WI38 (cell line): ENCODE data around the gene MIP.

Experiments
- H3K4me3 ChIP-seq: 2 replicates; pipeline ENCODE4 v1.5.1; 2011; ENCODE audit warnings: low read depth, mild to moderate bottlenecking, control low read depth, low read length
- CTCF ChIP-seq: IDR thresholded peaks from 2 replicates; pipeline ENCODE4 v1.5.1; 2012; ENCODE audit warnings: low read depth, mild to moderate bottlenecking, control low read depth, low read length

Gene MIP

DNA sequence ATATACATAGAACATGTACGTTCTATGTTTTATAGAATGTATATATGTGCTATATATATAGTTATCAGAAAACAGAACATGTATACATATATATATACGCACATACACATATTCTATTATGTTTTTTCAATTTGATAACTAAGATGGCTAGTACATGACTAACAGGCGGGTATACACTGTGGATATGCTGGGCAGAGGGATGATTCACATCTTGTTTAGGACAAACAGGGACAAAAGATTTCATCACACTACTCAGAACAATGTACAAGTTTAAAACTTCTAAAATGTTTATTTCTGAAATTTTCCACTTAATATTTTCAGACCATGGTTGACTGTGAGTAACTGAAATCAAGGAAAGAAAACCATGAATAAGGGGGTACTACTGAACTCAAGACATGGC lies 22.6 kb downstream of the MIP start:
- H3K4me3 ChIP-seq = no peak overlapping the region
- no peak for TF ChIP-seq CTCF

GRCh38 chr12:56431288-56431687 lies 23.2 kb downstream of the MIP start:
- no peak overlapping the region for H3K4me3 ChIP-seq

GRCh38 chr12:56425940-56426438 lies 28.5 kb downstream of the MIP start:
- no peak overlapping the region for H3K4me3 ChIP-seq
- no peak for TF ChIP-seq CTCF

More at GRCh38 chr12:56431288-56431687, 23.2 kb downstream of the MIP start:
- no peak for TF ChIP-seq CTCF

GRCh38 chr12:56425193-56425592 lies 29.3 kb downstream of the MIP start:
- no peak overlapping the region for H3K4me3 ChIP-seq
- TF ChIP-seq CTCF = no peak

DNA sequence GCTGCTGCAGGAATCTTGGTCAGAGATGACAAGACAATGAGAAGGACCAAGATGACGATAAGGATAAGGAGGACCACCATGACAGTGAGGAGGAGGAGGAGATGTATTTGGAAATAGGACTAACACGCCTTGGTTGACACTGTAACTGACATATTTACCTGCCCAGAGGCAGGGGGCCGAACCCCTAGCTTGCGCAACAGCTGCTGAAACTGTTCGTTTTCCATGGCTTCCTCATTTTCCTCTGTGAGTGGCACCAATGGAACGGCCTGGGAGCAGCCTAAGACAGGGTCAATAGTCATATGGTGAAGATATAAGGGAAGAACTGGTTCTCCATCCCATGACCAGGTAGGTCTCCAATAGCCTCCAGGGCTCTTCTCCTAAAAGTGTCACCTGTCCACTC lies 34.0 kb downstream of the MIP start:
- H3K4me3 ChIP-seq = no peak overlapping the region
- TF ChIP-seq CTCF = no peak

DNA sequence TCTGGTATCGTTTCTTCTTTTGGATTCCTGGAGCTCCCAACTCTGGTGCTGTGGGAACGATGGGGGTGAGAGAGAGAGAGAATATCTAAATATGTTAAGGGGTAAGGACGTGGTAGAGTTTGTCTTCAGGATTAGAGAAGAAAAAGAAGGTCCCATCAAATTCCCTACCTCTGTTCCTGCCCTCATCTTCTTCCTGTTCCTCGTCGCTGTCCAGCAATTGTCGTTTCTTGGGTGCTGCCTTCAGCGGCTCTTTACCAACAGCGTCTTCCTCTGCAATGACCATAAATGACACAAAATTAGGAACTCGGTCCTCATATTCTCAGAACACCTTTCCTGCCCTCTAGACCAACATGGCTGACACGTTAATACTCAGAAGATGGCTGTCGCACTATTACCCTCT lies 36.7 kb downstream of the MIP start:
- no peak overlapping the region for H3K4me3 ChIP-seq
- no peak for TF ChIP-seq CTCF

- TF ChIP-seq CTCF = no peak
- no peak overlapping the region for H3K4me3 ChIP-seq
These were observed 40.1 kb downstream of the MIP start for GRCh38 chr12:56414401-56414800.
